ENCODE data around the gene OR2T27. TPM values are rescaled to one million over a fixed set of nuclear protein-coding genes. Genes with fewer than 3 reads are reported as not detected.
"Not testable (repeated sequence)": the region's sequence is repeated elsewhere in the genome, so short reads cannot be mapped to it uniquely, and the experiment has no call there.

Gene OR2T27
- total and polyA plus RNA-seq, 7 donors, result not detected

GRCh38 chr1:248634991-248635390, 20.3 kb downstream of the OR2T27 start, which contains the start of gene OR2T11:
Gene OR2T11 (minus strand): TSS chr1:248635091. CDS start chr1:248627128, 7,963 bp downstream.
- intact Hi-C loops (cut with DNase I); H3K36me3 ChIP-seq (ENCODE audit: insufficient read depth in 1 of 2, low read depth in 1 of 2); H3K4me3 ChIP-seq; DNase-seq; H3K4me1 ChIP-seq; ATAC-seq; H3K9me3 ChIP-seq; H3K27ac ChIP-seq; H3K27me3 ChIP-seq (ENCODE audit: insufficient read depth in 3 of 3, low read length in 2 of 3): not testable (repeated sequence)
- no CpG with 5 or more reads among the region's 2 CpGs for WGBS, 3 donors

- TF ChIP-seq CTCF (IDR thresholded peaks at IDR 0.05), result no peak
- WGBS, 3 donors, result 69 to 71% (median 70%) methylated on average over 7 of the region's 7 CpGs
Observed at GRCh38 chr1:248631354-248632008, 23.8 kb downstream of the OR2T27 start.

GRCh38 chr1:248630551-248630950, 24.8 kb downstream of the OR2T27 start:
- Histone ChIP-seq H3K4me1 (no peaks in the 10 kb centered on the region), H3K27me3 (ENCODE audit: insufficient read depth in 3 of 3, low read length in 2 of 3) (no peaks in the 10 kb centered on the region), H3K27ac (no peak overlapping the region), H3K36me3 (ENCODE audit: insufficient read depth in 1 of 2, low read depth in 1 of 2) (no peaks in the 10 kb centered on the region), H3K4me3 (no peak overlapping the region), H3K9me3 (no peaks in the 10 kb centered on the region)
- TF ChIP-seq CTCF (IDR thresholded peaks at IDR 0.05), result no peak
- DNase-seq, result no peak
- intact Hi-C loops (cut with DNase I), result no loop called here
- 65 to 68% (median 65%) methylated on average over 2 of the region's 2 CpGs for WGBS, 3 donors
- no peak for ATAC-seq

More at GRCh38 chr1:248631354-248632008, 23.8 kb downstream of the OR2T27 start:
- H3K27ac ChIP-seq, result no peak overlapping the region
- no peaks in the 10 kb centered on the region for H3K4me1 ChIP-seq
- intact Hi-C loops (cut with DNase I), result no loop called here
- no peak overlapping the region for H3K4me3 ChIP-seq
- no peaks in the 10 kb centered on the region for H3K9me3 ChIP-seq
- ATAC-seq (no peak), DNase-seq (no peak)
- H3K36me3 ChIP-seq (ENCODE audit: insufficient read depth in 1 of 2, low read depth in 1 of 2), result no peaks in the 10 kb centered on the region
- no peaks in the 10 kb centered on the region for H3K27me3 ChIP-seq (ENCODE audit: insufficient read depth in 3 of 3, low read length in 2 of 3)

- Histone ChIP-seq H3K4me1 (no peaks in the 10 kb centered on the region), H3K27me3 (ENCODE audit: insufficient read depth in 3 of 3, low read length in 2 of 3) (no peaks in the 10 kb centered on the region), H3K4me3 (no peak overlapping the region), H3K36me3 (ENCODE audit: insufficient read depth in 1 of 2, low read depth in 1 of 2) (no peaks in the 10 kb centered on the region), H3K9me3 (no peaks in the 10 kb centered on the region), H3K27ac (no peak overlapping the region)
- ATAC-seq (no peak), DNase-seq (no peak)
- no peak for TF ChIP-seq CTCF (IDR thresholded peaks at IDR 0.05)
- intact Hi-C loops (cut with DNase I), result no loop called here
- WGBS, 3 donors, result 78 to 81% (median 78%) methylated on average over 9 of the region's 9 CpGs
Observed at GRCh38 chr1:248627971-248628844, 27.1 kb downstream of the OR2T27 start.

DNA sequence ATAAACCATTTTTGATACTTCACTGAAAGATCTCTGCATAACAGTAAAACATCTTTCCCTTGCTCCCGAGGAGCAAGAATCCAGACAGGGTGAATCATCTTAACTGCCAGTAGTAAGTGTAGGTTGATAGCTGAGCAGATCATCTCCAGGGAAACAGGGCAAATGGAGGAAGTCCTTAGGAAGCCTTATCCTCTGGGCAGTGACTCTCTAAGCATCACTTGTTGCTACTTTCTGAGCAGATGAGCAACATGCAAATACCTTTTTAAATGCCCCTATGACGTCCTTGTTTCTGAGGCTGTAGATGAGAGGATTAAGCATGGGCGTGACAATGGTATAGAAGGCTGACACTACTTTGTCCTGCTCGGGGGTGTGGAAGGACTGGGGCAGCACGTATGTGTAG, 29.4 kb downstream of the OR2T27 start:
- TF ChIP-seq CTCF (IDR thresholded peaks at IDR 0.05), result no peak
- Histone ChIP-seq H3K27me3 (ENCODE audit: insufficient read depth in 3 of 3, low read length in 2 of 3) (no peaks in the 10 kb centered on the region), H3K4me3 (no peak overlapping the region), H3K4me1 (no peaks in the 10 kb centered on the region), H3K27ac (no peak overlapping the region), H3K9me3 (no peaks in the 10 kb centered on the region), H3K36me3 (ENCODE audit: insufficient read depth in 1 of 2, low read depth in 1 of 2) (no peaks in the 10 kb centered on the region)
- intact Hi-C loops (cut with DNase I), result no loop called here
- WGBS, 3 donors, result 65 to 72% (median 65%) methylated on average over 5 of the region's 5 CpGs
- no peak for DNase-seq
- no peak for ATAC-seq

Measured in psoas muscle (tissue), 8 donors.